Measurements from ENCODE around the gene SLC22A15. TPM values are rescaled to one million over a fixed set of nuclear protein-coding genes. Genes with fewer than 3 reads are reported as not detected.

SLC22A15 gene
- total RNA-seq, 1 donor from 2014 or later, result 15.7 TPM

- no peak for DNase-seq (ENCODE audit: low read depth)
Observed at GRCh38 chr1:116099919-116100318, 123.6 kb downstream of the SLC22A15 start.

- no peak for DNase-seq (ENCODE audit: low read depth)
Observed at GRCh38 chr1:116104667-116105066, 128.4 kb downstream of the SLC22A15 start.

GRCh38 chr1:116105996-116106395, 129.7 kb downstream of the SLC22A15 start:
- DNase-seq (ENCODE audit: low read depth), result no peak

- DNase-seq (ENCODE audit: low read depth), result no peak
Observed at GRCh38 chr1:116106646-116107045, 130.3 kb downstream of the SLC22A15 start.

- no peak for DNase-seq (ENCODE audit: low read depth)
Observed at GRCh38 chr1:116107371-116107770, 131.1 kb downstream of the SLC22A15 start.

GRCh38 chr1:116110567-116111523, 134.5 kb downstream of the SLC22A15 start, which contains the start of gene MAB21L3:
Gene MAB21L3, plus strand, starts transcription at chr1:116111399. Its CDS starts 1,217 bp downstream, at chr1:116112616.
- DNase-seq (ENCODE audit: low read depth), result peak; percentile 79

DNA sequence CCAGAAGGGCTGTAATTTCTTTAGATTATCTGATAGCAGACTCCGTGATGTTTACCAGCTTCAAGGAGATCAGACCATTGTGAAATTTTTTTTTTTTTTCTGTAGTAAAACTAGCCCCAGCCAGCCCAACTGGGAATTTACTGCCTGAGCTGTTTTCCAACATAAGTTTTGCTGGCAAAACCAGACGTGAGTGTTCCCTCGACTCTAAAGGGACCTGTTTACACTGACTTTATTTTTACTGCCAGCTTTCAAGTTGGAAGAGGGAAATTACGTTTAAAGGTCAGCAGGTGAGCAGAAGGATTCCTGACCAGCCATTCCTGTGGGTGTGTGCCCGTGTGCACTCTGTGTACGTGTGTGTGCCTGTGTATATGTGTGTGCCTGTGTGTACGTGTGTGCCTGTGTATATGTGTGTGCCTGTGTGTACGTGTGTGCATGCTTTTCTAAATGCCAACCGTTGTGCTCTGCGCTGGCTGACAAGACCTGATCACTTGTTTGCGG, 135.3 kb downstream of the SLC22A15 start:
- DNase-seq (ENCODE audit: low read depth), result peak; percentile 94

- DNase-seq (ENCODE audit: low read depth), result peak; percentile 61
Observed at GRCh38 chr1:116112388-116113140, 136.3 kb downstream of the SLC22A15 start.

DNA sequence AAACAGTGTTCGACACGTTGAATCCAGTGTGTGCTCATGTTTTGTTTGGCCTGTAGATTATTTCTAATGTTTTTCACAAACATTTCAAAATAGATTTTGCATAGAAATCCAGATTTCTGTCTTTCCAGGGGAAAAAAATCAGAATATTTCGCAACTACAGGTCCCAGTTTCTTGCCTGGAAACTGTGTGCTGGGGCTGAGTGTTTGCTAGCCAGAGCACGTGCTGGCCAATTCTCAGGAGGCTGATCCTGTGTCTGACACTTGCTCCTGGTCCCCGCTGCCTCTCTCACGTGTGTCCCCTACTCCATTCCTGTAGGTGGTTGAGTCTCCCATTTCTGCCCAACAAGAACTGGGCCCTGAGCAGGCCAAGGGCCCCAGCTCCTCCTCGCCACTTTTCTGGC, 137.3 kb downstream of the SLC22A15 start:
- DNase-seq (ENCODE audit: low read depth), result no peak

- peak; percentile 99 for DNase-seq (ENCODE audit: low read depth)
Observed at GRCh38 chr1:116115476-116116439, 139.4 kb downstream of the SLC22A15 start.

- DNase-seq (ENCODE audit: low read depth), result no peak
Observed at GRCh38 chr1:116118471-116118870, 142.2 kb downstream of the SLC22A15 start.

Other genes starting within 250 kb of the SLC22A15 start
- not detected in 2 replicates for gene CASQ2, start 207.8 kb upstream of the SLC22A15 start, total RNA-seq
- gene NHLH2, start 135.4 kb upstream of the SLC22A15 start, total RNA-seq, result 0.10 TPM in 1 of 2 replicates, not detected in the other
- gene MAB21L3, start 134.9 kb downstream of the SLC22A15 start, total RNA-seq, result 6.9 and 11.1 TPM in 2 replicates

Measured in renal cortical epithelial cell (primary cell).